Activated CD8-positive, alpha-beta memory T cell treated with anti-CD3 and anti-CD28 coated beads, Interleukin-2, amount 10 ng/mL, durations not matched to agents 7 days and 5 days (primary cell): ENCODE data around the gene IL18R1. TPM values are rescaled to one million over a fixed set of nuclear protein-coding genes. Genes with fewer than 3 reads are reported as not detected.

ENCODE experiments used
- ATAC-seq: fragments of 150-1000 bp; cut with Tn5 transposase; one replicate; pipeline ENCODE4 v1.10.0; 2021; ENCODE audit warnings: moderate library complexity
- CTCF ChIA-PET: fragments of 350-600 bp; sonication (Branson Sonifier 250); formaldehyde crosslinking; loops from one replicate; lab custom pipeline; 2021; ENCODE audit warnings: antibody characterized with exemption; lab: Charles Lee
- DNase-seq: peaks from one replicate; pipeline ENCODE4 v3.0.0-alpha.2; 2020
- H3K27ac Mint-ChIP-seq: one replicate; pipeline ENCODE4 v1.8.0; 2021; ENCODE audit warnings: mild to moderate bottlenecking, mixed read lengths
- H3K27me3 Mint-ChIP-seq: one replicate; pipeline ENCODE4 v1.8.0; 2021; ENCODE audit warnings: mixed read lengths
- H3K36me3 Mint-ChIP-seq: one replicate; pipeline ENCODE4 v1.8.0; 2021; ENCODE audit warnings: mild to moderate bottlenecking, mixed read lengths
- H3K4me1 Mint-ChIP-seq: one replicate; pipeline ENCODE4 v1.8.0; 2021; ENCODE audit warnings: mixed read lengths
- H3K4me3 Mint-ChIP-seq: one replicate; pipeline ENCODE4 v1.8.0; 2021; ENCODE audit warnings: mild to moderate bottlenecking, moderate library complexity, mixed read lengths
- H3K9me3 Mint-ChIP-seq: one replicate; pipeline ENCODE4 v1.8.0; 2022; ENCODE audit warnings: low read depth, mixed read lengths
- total RNA-seq, 2 experiments: library from RNA; stranded (reverse); gene quantifications; one replicate each; pipeline ENCODE4 v1.2.3, GENCODE V29; 2021

IL18R1 gene
- total RNA-seq, 2 experiments from 2014 or later = 19.8 to 25.9 TPM

GRCh38 chr2:102401865-102402264 is 46.3 kb downstream of the IL18R1 start:
- H3K27me3 Mint-ChIP-seq = no peaks in the 10 kb centered on the region
- ATAC-seq (no peak), DNase-seq (no peak)
- CTCF ChIA-PET = interaction anchor here (0.6 kb wide), 1 partner anchor 30 kb away, joined by 3 read pairs; no protein-coding TSS in a partner anchor
- H3K27ac Mint-ChIP-seq = no peak overlapping the region
- peaks cover 23% of the 10 kb centered on the region for H3K4me1 Mint-ChIP-seq
- H3K9me3 Mint-ChIP-seq = no peaks in the 10 kb centered on the region
- no peak overlapping the region for H3K4me3 Mint-ChIP-seq
- peaks cover 10% of the 10 kb centered on the region for H3K36me3 Mint-ChIP-seq

DNA sequence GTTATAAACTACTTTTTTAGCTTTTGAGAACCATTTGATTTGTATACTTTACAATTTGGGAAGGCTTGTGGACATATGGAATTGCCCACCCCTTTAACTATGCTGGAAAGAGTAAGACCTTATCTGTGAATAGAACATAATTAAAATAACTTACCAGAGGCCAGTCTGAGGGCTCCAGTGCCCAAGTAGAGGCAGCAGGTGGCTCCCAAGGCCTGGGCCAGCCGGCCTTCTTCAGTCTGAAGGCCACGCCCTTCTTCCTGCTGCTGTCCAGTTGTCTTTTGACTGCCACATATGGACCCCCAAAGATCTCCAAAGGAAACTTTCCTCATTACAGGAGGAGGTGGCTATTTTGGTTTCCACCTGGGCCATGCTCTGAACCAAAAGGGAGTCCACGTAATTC is 55.4 kb downstream of the IL18R1 start:
- no peak for DNase-seq
- Mint-ChIP-seq H3K27me3 (no peaks in the 10 kb centered on the region), H3K9me3 (peaks cover 33% of the 10 kb centered on the region), H3K4me3 (no peak overlapping the region), H3K36me3 (peaks cover 52% of the 10 kb centered on the region), H3K27ac (no peak overlapping the region), H3K4me1 (peaks cover 2% of the 10 kb centered on the region)
- CTCF ChIA-PET = no interaction called here
- ATAC-seq = no peak

- ATAC-seq (no peak), DNase-seq (no peak)
- Mint-ChIP-seq H3K27ac (no peak overlapping the region), H3K36me3 (peaks cover 64% of the 10 kb centered on the region), H3K4me3 (no peak overlapping the region), H3K4me1 (peaks cover 11% of the 10 kb centered on the region), H3K9me3 (peaks cover 39% of the 10 kb centered on the region), H3K27me3 (no peaks in the 10 kb centered on the region)
- CTCF ChIA-PET = no interaction called here
Observed at GRCh38 chr2:102412199-102412598, 56.6 kb downstream of the IL18R1 start.

DNA sequence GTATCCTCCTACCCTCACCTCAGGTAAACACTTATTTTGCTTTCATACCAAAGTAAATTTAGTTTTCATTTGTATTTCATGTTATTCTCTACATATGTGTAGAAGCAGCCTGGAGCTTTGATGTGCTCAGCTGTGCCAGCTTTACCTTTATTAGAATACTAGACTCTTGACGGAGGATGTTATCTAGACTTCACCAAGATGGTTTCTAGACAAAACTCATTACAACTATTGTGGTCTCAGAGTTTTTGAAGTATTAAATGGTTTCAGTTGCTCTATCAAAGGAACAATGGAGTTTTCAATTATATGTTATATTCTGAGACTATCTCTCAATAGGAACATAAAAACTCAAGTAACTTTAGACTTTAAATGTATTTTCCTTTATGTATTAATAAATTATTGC is 62.4 kb downstream of the IL18R1 start:
- ATAC-seq = peak; percentile 63
- Mint-ChIP-seq H3K27ac (peak overlapping the region; percentile 97), H3K36me3 (peaks cover 70% of the 10 kb centered on the region), H3K27me3 (no peaks in the 10 kb centered on the region), H3K4me3 (peak overlapping the region; percentile 10), H3K9me3 (peaks cover 20% of the 10 kb centered on the region), H3K4me1 (peaks cover 58% of the 10 kb centered on the region)
- CTCF ChIA-PET = interaction anchor here (1.0 to 3.7 kb wide), 7 partner anchors 10 to 412 kb away, joined by 3 to 13 read pairs (median 3); partner anchors contain the start of gene IL18R1
- no peak for DNase-seq

DNA sequence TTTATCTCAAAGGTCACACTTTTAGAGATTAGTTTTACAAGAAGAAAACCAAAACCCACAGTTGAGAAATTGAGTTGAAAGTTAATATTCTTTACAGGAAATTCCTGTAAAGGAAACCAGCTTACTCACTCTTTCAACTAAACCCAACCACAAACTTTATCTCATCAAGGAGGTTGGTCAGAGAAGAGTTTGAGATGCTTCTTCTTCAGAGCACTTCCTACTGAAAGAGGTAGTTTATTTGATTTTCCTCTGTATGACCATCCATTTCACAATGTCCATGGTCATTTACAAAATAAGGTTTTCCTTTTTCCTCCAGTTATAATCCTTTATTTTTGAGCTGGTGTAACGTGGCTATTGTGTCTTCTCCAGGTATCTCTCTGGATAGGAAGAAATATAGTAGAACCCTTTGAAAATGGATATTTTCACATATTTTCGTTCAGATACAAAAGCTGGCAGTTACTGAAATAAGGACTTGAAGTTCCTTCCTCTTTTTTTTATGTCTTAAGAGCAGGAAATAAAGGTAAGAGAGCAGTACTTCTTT is 62.9 kb downstream of the IL18R1 start:
- CTCF ChIA-PET = interaction anchor here (1.0 to 3.7 kb wide), 7 partner anchors 9 to 412 kb away, joined by 3 to 13 read pairs (median 4); partner anchors contain the start of gene IL18R1
- DNase-seq (no peak), ATAC-seq (peak; percentile 79)
- Mint-ChIP-seq H3K4me3 (peak overlapping the region; percentile 73), H3K27ac (peak overlapping the region; percentile 86), H3K4me1 (peaks cover 63% of the 10 kb centered on the region), H3K27me3 (no peaks in the 10 kb centered on the region), H3K9me3 (peaks cover 20% of the 10 kb centered on the region), H3K36me3 (peaks cover 70% of the 10 kb centered on the region)

- CTCF ChIA-PET = interaction anchor here (0.7 to 2.6 kb wide), 9 partner anchors 11 to 180 kb away, joined by 3 to 11 read pairs (median 3); partner anchors contain the start of gene IL18R1
- no peaks in the 10 kb centered on the region for H3K27me3 Mint-ChIP-seq
Observed at GRCh38 chr2:102420290-102420689, 64.7 kb downstream of the IL18R1 start.

GRCh38 chr2:102421890-102422759 is 66.5 kb downstream of the IL18R1 start:
- ATAC-seq (no peak), DNase-seq (no peak)
- Mint-ChIP-seq H3K36me3 (peaks cover 64% of the 10 kb centered on the region), H3K27ac (peak overlapping the region; percentile 11), H3K27me3 (no peaks in the 10 kb centered on the region), H3K4me3 (no peak overlapping the region), H3K4me1 (peaks cover 82% of the 10 kb centered on the region), H3K9me3 (peaks cover 7% of the 10 kb centered on the region)
- CTCF ChIA-PET = interaction anchor here (1.3 to 2.2 kb wide), 3 partner anchors 21 to 181 kb away, joined by 4 to 8 read pairs (median 5); no protein-coding TSS in a partner anchor

More at GRCh38 chr2:102420290-102420689, 64.7 kb downstream of the IL18R1 start:
- peaks cover 14% of the 10 kb centered on the region for H3K9me3 Mint-ChIP-seq
- H3K36me3 Mint-ChIP-seq = peaks cover 70% of the 10 kb centered on the region
- DNase-seq (no peak), ATAC-seq (no peak)
- H3K4me3 Mint-ChIP-seq = peak overlapping the region; percentile 73
- H3K27ac Mint-ChIP-seq = no peak overlapping the region
- H3K4me1 Mint-ChIP-seq = peaks cover 78% of the 10 kb centered on the region

DNA sequence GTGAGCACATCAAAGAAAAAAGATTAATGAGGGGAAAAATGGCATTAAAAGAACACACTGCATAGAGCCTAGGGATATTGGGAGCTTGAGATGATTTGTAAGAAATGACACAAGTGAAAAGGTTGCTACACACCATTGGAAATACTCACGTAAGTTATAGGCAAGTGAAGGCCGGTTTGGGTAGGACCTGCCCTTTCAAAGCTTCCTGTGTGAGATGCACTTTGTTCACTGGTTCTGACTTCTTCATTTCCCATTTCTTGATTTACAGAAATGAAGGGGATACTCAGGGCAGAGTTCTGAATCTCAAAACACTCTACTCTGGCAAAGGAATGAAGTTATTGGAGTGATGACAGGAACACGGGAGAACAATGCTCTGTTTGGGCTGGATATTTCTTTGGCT is 67.3 kb downstream of the IL18R1 start, which contains the start of gene IL18RAP:
IL18RAP (plus strand) TSS at position 251 of the 400 bp plus-strand sequence; CDS start at position 369, 118 bp downstream.
- CTCF ChIA-PET = interaction anchor here (1.3 to 2.2 kb wide), 2 partner anchors 20 to 63 kb away, joined by 5 to 8 read pairs; no protein-coding TSS in a partner anchor
- peaks cover 74% of the 10 kb centered on the region for H3K4me1 Mint-ChIP-seq
- H3K27me3 Mint-ChIP-seq = no peaks in the 10 kb centered on the region
- no peak for DNase-seq
- peak within 1 kb of the TSS; percentile 45 for H3K27ac Mint-ChIP-seq
- peak within 1 kb of the TSS; percentile 6 for H3K4me3 Mint-ChIP-seq
- peaks cover 6% of the 10 kb centered on the region for H3K9me3 Mint-ChIP-seq
- H3K36me3 Mint-ChIP-seq = peaks cover 62% of the 10 kb centered on the region
- ATAC-seq = no peak

DNA sequence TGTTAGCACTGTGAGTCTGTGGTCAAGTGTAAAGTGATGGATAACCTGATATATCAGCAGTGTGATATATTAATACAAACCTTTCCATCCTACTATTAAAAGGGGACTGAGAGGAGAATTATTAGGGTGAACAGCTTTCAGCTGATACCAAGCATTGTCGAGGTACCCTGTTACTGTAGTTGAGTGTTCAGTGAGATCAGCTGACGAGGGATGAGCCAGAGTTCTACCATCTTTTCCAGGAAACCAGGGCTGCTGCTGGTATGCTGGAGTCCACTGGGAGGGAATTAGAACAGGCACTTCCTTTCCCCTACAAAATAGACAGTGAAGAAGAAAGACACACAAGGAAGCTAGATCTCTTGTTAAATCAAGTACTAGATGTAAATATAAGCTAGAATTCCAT is 67.8 kb downstream of the IL18R1 start:
- CTCF ChIA-PET = interaction anchor here (1.3 to 2.2 kb wide), 2 partner anchors 20 to 64 kb away, joined by 5 to 8 read pairs; no protein-coding TSS in a partner anchor
- DNase-seq (no peak), ATAC-seq (no peak)
- Mint-ChIP-seq H3K27me3 (no peaks in the 10 kb centered on the region), H3K4me1 (peaks cover 73% of the 10 kb centered on the region), H3K4me3 (no peak overlapping the region), H3K9me3 (peaks cover 6% of the 10 kb centered on the region), H3K27ac (no peak overlapping the region), H3K36me3 (peaks cover 64% of the 10 kb centered on the region)

- Mint-ChIP-seq H3K27me3 (no peaks in the 10 kb centered on the region), H3K36me3 (peaks cover 68% of the 10 kb centered on the region), H3K4me1 (peaks cover 67% of the 10 kb centered on the region), H3K27ac (peak overlapping the region; percentile 28), H3K4me3 (no peak overlapping the region), H3K9me3 (peaks cover 11% of the 10 kb centered on the region)
- CTCF ChIA-PET = interaction anchor here (1.0 to 2.3 kb wide), 3 partner anchors 18 to 69 kb away, joined by 3 to 9 read pairs (median 3); partner anchors contain the start of gene IL18R1
- peak; percentile 62 for ATAC-seq
- no peak for DNase-seq
Observed at GRCh38 chr2:102424754-102425153, 69.2 kb downstream of the IL18R1 start.

GRCh38 chr2:102425441-102426132 is 70.0 kb downstream of the IL18R1 start:
- CTCF ChIA-PET = interaction anchor here (1.0 to 2.3 kb wide), 2 partner anchors 17 to 70 kb away, joined by 3 to 9 read pairs; partner anchors contain the start of gene IL18R1
- peaks cover 64% of the 10 kb centered on the region for H3K4me1 Mint-ChIP-seq
- no peak overlapping the region for H3K4me3 Mint-ChIP-seq
- no peaks in the 10 kb centered on the region for H3K27me3 Mint-ChIP-seq
- peaks cover 67% of the 10 kb centered on the region for H3K36me3 Mint-ChIP-seq
- H3K9me3 Mint-ChIP-seq = peaks cover 13% of the 10 kb centered on the region
- ATAC-seq = no peak
- H3K27ac Mint-ChIP-seq = no peak overlapping the region
- no peak for DNase-seq

DNA sequence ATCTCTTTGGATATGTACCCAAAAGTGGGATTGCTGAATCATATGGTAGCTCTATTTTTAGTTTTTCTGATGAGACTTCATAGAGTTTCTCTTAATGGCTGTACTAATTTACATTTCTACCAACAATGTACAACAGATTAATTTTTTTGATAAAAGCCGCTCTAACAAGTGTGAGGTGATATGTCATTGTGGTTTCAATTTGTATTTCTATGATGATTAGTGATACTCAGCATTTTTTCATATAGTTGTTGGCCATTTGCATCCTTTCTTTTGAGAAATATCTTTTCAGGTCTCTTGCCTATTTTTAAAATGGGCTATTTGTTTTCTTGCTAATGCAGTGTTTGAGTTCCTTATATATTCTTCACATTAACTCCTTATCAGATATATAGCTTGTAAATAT is 71.7 kb downstream of the IL18R1 start:
- CTCF ChIA-PET = interaction anchor here (1.1 to 1.3 kb wide), 2 partner anchors 9 to 176 kb away, joined by 3 read pairs; no protein-coding TSS in a partner anchor
- Mint-ChIP-seq H3K4me3 (no peak overlapping the region), H3K9me3 (peaks cover 14% of the 10 kb centered on the region), H3K27me3 (no peaks in the 10 kb centered on the region), H3K27ac (no peak overlapping the region), H3K4me1 (peaks cover 58% of the 10 kb centered on the region), H3K36me3 (peaks cover 69% of the 10 kb centered on the region)
- ATAC-seq (no peak), DNase-seq (no peak)
